SHP77 (cell line): ENCODE results near the gene MTSS2.
A peak's percentile ranks its signal among the peaks of the same experiment; 100 is the strongest.

ENCODE experiments used
- DNase-seq, 2 experiments: peaks; one replicate each; lab custom pipeline; 2025; lab: John Stamatoyannopoulos, UW

MTSS2 gene

DNA sequence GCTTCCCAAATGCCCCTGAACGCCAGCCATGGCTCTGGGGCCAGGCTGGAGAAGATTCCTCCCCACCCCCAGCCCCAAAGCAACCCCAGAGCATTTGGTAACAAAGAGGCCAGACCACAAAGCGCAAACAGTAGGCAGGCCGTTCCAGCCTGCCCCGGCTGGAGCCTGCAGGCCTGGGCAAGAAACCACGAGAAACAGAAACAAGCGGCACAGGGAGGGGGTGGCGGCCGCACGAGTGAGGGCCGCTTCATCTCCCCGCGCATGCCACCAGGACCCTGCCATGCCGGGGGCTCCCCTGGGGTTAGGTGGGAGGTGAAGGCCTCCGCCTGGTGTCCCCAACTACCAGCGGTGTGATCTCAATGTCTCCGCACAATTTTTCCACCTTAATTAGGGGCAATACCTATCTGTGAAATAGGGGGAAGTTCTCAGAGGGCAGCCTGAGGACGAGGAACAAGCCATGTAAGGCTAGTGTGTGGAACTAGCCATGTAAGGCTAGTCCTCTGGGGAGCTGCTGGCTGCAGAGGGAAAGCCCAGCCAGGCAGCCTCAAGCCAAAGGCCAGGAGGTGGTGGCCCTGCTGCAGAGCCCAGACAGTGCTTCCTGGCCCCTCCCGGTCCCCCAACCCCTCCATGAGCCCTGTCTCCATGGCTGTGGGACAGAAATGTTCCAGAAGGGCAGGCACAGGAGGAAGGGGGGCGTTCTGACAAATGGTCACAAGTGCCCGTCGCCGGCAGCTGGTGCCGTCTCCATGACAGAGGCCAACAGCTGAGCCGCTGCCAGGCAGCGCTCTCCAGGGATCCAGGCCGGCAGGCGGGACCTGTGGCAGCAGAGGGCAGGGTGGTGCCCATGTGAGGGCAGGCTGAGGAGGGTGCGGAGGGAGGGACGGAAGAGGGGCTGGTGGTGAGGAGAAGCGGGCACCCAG is 14.5 kb upstream of the MTSS2 start:
- peak; percentile 77 to 93 for DNase-seq

DNA sequence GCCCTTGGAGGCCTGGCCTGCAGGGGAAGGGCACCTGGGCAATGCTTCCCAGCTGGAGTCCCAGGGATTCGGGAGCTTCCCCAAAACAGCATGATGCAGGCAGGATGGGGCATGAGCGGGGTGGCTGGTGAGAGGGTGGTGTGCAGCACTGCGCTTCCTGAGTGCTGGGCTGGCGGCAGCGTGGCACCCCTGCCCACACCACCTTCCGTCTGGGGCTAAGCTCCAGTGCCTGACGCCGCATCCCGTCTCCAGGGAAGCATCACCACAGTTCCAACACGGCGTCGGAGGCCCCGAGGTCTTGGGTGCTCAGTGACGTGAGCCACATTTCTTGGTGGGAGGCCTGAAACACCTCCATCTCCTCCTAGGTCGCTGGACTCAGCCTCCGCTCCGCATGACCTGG is 13.8 kb upstream of the MTSS2 start:
- DNase-seq = no peak

DNA sequence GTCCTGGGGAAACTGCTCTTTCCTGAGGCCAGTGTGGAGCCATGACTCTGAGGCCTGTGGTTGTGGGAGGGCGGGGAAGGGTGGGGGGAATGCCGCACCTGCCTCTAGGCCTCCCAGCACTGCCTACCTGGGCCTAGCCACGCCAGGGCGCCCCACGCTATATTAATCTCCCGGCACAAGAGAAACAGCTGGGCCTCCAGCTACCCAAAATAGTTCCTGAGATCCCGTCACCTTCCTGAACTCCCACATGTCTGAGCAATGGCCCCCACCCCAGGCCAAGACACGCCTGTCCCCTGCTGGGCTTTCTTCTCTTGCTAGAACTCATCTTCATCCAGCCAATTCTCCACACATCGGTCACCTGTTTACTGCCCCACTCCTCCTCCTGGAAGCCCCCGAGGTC is 13.0 kb upstream of the MTSS2 start:
- no peak for DNase-seq

DNA sequence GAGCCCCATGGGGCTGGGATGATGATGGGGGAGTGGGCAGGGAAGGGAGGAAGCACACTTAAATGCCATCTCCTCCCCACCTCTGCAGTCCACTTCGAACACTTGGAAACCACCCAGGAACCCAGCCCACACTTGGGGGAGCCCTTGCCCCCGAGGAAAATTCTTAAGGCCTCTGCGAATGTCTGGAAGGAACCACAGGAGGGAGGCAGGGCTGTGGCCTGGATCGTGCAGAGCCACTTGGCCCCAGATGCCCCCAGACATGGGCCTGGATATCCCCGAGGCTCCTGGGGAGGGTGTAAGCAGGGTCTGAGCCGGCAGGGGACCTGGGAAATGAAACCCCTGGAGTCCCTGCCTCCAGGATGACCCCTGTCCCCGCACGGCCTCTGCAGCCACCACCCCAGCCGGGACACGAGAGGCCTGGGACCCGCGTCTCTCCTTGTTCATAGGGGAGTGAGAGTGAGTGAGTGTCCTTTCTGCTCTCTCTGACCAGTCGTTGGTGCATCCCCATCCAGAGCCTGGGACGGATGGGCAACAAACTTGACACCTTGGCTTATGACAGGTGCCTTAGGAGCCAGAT is 11.8 kb upstream of the MTSS2 start:
- no peak for DNase-seq

DNA sequence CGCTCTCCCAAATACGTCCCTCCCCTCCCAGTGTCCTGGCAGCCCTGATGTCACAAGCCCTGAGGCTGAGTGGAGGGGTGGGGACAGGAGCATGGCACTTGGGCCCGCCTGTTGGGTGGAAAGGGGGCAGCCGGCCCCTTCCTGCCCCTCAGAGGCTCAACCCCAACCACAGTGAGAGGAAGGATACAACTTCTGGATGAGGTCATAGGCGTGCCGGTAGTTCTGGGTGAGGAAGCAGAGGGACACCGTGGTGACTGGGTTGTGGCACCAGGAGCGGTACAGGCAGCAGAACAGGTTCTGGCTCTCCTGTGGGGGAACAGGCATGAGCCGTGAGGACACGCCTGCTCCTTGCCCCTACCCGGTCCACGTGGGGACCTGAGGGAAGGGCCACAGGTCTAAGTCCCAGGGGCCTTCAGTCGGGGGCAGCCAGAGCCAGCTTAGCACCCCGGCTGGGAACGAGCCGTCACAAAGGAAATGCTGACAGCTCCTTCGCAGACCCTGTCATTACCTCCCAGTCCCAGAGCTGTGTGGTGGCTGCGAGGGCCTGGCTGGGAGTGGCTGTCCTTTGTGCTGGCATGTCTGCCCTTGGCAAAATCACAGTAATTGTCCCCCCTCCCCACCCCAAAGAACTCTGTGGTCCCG is 11.2 kb upstream of the MTSS2 start:
- DNase-seq = no peak

DNA sequence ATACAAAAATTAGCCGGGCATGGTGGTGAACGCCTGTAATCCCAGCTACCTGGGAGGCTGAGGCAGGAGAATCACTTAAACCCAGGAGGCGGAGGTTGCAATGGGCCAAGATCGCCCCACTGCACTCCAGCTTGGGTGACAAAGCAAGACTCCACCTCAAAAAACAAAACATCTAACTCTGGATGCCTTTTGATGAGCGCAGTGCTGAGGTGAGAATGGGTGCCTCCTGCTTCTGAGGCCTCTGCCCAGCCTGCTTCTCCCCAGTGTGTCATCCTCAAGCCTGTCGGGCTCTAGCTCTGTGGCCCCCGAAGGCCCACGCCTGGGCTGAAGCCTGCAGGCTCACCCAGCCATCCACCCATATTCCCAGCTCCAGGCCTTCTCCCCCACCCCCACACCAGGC is 10.5 kb upstream of the MTSS2 start:
- DNase-seq = no peak

DNA sequence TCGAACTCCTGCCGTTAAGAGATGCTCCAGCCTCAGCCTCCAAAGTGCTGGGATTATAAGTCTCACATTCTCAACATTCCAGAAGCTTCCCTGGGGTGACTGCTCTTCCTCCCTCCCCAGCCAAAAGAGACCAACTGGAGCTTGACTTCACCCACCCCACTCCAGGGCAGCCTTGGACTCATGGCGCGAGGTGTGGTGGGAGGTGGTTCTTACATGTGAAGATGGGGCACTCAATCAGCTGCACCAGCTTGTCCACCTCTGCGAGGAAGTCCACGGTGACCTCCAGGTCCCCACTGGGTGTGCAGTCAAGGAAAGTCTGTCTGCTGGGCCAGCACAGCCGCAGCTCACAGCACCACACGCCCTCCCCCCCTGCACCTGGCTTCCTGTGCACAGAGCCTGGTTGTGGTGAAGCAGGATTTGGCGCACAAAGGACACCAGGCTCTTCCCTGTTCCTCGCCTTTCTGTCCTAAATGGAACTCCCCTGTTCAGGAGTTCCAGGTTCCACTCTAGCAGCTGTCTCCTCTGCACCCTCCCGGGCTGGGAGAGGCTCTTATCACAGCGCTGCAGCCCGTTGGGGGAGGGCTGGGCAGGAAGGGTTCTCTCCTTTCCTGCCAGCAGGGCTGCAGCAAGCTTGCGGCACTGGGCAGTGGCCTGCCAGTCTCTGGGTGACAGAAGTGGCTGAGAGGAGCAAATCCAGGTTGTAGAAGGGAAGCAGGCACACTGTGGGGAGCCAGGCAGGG is 9.6 kb upstream of the MTSS2 start:
- peak; percentile 97 to 99 for DNase-seq

DNA sequence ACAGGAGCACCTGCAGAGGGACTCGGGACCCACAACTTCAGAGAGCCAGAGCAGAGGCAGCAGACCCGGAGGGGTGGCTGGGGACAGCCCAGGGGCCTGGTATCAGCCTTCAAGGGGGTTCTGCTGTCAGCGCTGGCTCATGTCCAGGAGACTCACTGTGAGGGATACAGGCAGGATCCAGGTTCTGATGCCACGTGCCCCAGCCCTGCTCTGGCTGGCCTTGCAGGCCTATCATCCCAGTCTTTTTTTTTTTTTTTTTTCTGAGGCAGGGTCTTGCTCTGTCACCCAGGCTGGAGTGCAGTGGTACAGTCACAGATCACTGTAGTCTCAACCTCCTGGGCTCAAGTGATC is 9.0 kb upstream of the MTSS2 start:
- DNase-seq = peak; percentile 47 to 79

DNA sequence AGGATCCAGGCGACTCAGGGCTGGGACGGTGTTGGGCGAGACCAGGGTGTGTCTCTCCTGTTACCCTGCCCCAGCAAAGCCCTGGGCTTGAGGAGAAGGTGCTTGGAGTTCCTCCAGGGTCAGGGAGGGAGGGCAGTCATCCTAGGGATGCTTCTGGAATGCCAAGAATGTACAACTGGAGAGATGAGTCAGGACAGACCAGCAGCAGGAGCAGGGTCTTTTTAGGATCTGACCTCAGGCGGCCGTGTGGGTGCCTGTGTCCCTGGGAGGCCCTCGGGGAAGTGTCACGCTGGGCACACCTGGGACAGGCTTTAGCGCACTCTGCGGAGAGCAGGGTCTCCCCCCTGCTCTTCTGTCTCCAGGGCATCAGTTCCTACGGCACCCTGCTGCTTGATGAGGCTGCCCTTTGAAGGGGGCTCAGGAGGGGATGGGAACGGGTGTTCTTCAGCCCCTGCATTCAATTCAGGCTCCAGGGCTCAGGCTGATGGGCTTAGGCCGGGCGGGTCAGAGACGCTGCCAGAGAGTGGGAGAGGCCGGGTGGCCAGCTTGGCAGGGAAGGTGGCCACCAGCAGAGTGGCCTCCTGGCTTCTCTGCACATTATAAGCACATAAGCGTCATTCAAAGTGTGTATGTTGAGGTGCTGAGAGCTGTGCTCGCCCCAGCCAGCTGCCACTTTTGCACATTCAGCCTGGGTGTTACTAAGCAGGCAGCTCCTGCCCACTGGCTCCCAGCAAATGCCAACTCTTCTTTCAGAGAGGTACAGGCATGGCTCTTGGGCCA is 8.4 kb upstream of the MTSS2 start:
- peak; percentile 41 to 79 for DNase-seq

DNA sequence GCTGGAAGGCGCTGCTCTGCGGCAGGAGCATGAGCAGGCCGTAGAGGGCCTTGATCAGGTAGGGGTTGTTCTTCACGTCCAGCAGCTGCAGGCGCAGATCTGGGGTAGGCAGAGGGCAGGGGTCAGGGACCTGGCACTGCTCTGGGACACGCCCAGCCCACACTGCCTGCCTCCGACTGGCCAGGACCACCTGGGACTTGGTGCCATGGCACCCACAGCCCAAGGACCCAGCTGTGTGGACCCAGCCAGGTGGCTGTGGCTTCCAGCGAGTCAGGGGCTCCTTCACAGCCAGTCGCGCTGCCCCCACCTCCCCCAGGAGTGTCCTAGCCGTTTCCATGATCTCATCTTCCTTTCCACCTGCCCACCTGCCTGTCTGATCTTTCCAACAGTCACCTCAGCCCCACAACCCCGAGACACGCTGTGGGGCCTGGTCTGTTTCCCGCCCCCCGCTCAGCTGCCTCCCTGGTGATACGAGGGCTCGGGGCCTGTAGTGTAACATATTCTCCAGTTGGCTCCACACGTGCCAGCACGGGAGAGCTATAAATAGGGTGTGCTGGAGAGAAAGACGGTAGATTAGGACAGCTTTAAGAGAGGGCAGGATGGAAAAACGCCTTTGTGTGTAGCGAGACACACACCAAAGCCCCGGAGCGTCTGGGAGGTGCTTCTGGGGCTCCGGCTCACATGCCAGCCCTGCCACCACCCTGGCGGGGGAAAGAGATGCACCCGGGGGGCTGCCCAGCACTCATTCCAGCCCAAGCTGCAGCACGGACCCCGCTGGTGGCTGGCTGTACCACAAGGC is 7.2 kb upstream of the MTSS2 start:
- DNase-seq = peak; percentile 98

DNA sequence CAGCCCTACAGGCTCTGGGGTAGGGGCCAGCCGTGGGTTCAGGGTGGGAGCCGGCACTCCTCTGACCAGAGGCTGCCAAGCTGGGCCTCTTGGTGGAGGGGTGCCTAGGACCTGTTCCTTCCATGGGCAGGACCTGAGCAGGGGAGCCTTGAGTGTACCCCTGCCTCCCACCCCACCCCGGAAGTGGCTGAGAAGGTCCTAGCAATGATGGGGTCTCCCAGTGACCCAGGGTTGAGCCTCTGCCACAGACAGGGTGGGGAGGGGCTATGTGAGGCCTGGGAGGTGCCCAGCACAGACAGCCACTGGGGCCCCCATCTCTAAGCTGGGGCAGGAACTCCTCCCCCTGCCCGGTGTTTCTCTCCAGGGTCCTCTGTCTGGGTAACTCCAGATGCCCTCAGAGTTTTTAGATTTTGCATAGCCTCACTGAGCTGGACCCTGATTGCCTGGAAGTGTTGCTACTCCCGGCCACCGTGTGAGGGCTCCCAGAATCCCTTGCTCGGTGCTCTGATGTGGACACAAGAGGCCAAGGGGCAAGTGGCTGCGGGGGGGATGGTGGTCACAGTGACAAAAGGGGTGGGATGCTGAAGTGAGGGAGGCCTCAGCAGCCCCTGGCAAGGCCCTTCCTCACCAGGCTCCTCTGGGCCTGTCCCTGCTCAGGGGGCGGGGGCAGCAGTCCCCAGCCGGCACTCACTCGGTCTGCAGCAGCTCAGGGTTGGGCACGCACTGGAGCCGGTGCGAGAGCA is 6.4 kb upstream of the MTSS2 start:
- DNase-seq = peak; percentile 98 to 99

DNA sequence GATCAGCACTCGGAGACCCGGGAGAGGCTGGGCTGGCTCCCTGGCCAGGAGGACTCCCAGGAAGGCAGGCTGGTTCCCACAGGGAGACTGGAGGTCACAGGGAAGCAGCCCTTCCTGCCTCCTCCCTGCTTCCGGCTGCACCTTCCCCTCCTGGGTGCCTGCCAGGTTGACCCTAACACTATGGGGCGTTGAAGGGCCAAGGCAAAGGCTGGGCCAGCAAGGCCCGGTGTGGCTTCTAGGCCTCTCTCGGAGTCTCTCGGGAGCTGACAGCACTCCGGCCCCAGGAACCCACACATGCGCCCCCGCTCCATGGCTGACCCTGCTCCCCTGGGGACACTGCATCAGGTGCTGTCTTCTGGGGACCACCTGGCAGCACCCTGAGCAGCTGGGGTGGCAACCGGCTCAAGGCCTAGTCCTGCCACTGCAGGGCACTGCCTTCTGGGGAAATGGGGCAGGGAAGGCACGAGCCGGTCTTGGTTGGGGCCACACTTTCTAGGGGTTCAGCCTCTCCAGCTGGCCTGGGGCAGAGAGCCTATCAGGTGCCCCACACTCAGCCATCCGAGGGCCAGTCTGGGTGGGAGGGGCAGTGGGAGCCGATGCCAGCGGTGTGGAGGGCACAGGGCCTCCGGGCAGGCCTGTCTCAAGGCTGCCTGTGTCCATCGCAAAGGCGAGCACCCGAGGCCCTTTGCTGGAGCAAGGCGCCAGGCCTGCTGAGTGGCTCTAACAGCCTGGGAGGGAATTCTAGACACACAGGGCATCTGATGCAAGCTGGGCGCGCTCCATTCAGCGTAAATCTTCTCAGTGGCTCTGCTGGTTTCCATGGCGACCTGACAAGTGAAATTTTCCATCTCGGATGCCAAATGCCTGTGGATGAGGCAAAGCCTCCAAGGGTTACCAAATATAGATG is 5.6 kb upstream of the MTSS2 start:
- peak; percentile 77 to 81 for DNase-seq

DNA sequence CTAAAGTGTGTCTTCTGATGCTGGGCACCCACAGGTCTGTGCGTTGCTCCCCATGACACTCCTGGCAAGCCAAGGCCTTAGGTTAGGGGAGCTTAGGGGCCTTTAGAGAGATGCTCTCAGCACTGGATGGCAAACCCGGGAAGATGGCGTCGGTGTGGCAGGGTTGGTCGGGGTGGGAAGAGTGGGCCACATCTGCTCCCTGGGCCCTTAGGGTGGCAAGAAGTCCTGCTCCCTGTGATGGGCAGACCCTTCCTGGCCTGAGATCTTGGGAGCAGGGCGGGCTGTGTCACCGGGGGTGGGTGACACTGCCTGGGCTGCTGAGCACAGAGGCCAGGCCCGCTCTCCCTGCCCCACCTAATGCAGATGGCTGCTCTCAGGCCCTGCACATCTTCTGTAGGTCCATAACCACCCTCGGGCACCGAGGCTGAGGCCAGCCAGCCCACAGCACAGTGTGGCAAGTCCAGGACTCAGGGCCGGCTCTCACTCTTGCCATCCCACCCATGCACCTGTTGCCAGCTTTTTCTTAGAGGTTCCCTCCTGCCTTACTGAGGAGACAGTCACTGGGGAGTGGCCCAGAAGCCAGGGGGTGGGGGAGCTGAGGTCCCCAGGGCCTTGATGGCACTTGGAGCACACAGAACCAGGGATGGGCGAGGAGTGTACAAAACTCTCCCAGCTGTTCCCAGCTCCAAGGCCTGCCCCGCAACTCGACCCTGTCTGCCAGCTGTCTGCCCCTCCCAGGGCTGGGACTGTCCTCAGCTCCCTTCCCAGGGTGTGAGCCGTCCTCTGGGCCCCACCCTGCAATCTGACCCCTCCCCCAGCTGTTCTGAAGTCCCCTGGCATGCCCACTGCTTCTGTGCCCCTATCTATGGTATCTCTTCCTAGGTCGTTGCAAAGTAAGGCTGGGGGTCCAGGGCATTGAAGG is 4.4 kb upstream of the MTSS2 start:
- no peak for DNase-seq

DNA sequence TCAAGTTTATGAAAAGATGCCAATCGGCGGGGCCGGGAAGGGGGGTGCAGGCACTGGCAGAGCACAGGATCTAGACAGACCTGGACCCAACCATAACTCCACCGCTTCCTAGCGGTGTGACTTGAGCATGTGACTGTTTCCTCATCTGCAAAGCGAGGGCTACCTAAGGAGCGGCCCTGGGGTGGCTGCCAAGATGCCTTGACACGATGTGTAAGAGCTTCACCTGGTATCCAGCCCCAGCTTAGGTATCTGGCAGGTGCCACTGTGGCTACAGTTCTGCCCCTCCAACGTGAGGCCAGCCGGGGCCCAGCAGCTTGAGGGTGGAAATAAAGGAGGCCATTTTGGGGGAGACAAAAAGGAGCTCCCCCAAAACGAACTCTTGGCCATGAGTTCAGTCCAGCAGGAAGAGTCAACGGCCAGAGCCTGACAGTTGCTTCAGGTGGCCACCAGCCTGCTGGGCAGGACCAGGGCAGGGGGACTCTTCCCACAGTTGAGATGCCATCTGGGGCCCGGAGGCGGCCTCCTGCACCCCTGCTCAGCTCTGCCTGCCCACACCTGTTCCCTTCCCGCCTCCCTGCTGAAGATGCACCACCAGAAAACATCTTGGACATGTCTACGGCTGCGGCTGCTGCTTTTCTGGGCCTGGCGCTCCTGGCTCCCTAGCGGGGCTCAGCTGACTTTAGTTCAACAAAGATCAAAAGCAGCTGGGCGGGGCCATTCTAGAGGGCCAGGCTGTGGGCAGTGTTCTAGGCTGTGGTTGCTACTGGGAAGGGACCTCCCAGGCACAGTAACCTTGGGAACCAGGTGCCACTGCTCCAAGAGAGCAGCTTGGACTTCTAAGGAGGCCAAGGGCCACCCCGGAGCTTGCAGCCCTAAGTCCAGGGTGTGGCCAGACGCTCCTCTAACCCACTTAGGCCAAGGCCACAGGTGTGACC is 3.4 kb upstream of the MTSS2 start:
- DNase-seq = no peak

DNA sequence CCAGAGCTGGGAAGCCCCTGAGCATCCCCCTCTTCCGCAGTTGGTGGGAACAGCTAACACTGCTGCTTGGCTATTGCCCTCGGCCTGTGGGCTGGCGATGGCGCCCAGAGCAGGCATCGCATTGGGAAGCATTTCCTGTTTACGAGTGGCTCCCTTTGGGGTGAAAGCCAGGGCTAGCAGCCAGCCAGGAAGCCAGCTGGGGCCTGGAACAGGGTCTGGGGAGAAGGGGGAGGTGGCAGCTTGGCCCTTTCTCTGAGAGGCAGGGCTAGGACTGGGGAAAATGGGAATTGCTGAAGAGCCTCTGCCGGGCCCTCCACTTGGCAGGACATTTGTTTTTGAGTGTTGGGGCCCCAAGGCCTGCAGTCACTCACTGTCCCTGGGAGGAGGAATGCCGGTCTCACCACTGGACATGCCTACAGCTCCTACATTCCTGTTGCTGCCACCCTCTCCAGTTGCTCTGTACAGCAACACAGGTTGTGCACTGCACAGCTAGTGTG is 2.4 kb upstream of the MTSS2 start:
- DNase-seq = peak in 1 of 2 experiments; percentile 56

DNA sequence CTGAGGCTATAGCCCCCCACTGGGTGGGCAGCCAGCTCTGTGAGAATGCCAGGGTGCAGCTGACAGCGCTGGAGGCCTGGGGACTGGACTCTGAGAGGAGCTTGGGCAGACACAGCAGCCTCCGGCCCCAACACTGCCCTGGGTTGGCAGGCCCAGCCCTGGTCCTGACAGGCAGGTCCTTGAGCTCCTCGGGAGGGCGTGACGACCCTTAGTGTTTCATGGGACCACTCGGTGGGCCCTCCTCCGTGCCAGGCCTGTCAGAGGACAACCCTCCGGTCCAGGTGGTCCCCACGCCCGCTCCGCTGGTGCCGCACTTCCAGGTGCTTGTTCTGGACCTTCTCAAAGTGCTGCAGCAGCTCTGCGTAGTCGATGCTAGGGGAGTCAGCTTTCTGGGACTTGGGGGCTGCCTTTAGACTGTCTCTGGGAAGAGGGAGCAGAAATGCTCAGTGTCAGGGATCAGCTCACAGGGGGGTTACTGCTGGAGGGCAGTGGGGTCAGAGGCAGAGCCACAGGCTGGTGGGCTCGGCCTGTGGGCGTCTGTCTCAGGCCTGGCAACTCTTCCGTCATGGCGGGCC is 1.9 kb upstream of the MTSS2 start:
- DNase-seq = no peak
